ENCODE results near the gene RAB40B.

The RAB40B gene

GRCh38 chr17:82615084-82616020, 83.1 kb downstream of the RAB40B start:
- TF ChIP-seq, protein P1, sequence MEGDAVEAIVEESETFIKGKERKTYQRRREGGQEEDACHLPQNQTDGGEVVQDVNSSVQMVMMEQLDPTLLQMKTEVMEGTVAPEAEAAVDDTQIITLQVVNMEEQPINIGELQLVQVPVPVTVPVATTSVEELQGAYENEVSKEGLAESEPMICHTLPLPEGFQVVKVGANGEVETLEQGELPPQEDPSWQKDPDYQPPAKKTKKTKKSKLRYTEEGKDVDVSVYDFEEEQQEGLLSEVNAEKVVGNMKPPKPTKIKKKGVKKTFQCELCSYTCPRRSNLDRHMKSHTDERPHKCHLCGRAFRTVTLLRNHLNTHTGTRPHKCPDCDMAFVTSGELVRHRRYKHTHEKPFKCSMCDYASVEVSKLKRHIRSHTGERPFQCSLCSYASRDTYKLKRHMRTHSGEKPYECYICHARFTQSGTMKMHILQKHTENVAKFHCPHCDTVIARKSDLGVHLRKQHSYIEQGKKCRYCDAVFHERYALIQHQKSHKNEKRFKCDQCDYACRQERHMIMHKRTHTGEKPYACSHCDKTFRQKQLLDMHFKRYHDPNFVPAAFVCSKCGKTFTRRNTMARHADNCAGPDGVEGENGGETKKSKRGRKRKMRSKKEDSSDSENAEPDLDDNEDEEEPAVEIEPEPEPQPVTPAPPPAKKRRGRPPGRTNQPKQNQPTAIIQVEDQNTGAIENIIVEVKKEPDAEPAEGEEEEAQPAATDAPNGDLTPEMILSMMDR (conservative IDR thresholded peaks at IDR 0.05), result peak; percentile 32; the same call in 1 of the 2 replicates
- H3K27ac ChIP-seq, result no peak overlapping the region

DNA sequence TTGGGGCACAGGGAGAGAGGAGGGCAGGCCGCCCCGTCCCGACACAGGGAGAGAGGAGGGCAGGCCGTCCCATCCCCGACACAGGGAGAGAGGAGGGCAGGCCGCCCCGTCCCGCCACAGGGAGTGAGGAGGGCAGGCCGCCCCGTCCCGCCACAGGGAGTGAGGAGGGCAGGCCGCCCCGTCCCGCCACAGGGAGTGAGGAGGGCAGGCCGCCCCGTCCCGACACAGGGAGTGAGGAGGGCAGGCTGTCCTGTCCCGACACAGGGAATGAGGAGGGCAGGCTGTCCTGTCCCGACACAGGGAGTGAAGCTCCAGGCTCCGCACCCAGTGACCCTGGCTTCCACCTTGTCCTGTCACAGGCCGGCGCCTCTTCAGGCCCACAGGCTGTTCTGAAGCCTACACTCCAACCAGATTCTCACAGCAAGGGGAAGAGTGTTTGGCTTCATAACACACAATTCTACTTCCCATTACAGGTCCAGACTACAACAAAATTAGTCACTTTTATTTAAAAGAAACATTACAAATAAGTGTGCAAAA, 84.3 kb downstream of the RAB40B start:
- no peak overlapping the region for H3K27ac ChIP-seq
- TF ChIP-seq, protein P1 (conservative IDR thresholded peaks at IDR 0.05), result no peak

- TF ChIP-seq, protein P1 (conservative IDR thresholded peaks at IDR 0.05), result no peak
- no peak overlapping the region for H3K27ac ChIP-seq
These were observed 85.0 kb downstream of the RAB40B start for GRCh38 chr17:82613283-82614094.

- no peak overlapping the region for H3K27ac ChIP-seq
- TF ChIP-seq, protein P1 (conservative IDR thresholded peaks at IDR 0.05), result no peak
These were observed 87.1 kb downstream of the RAB40B start for GRCh38 chr17:82611140-82612058.

DNA sequence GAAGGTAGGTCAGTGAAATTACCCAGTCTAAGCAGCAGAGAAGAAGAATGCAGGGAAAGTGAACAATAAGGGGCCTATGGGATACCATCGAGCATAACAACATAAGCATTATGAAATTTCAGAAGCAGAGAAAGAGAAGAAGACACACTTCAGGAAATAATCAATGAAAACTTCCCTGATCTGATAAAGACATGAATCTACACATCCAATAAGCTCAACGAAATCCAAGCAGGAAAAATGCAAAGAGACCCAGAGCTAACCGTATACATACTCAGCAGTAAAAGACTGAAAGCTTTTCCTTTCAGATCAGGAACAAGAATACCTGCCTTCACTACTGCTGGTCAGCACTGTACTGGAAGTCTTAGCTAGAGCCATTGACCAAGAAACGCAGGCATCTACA, 88.8 kb downstream of the RAB40B start:
- TF ChIP-seq, protein P1 (conservative IDR thresholded peaks at IDR 0.05), result no peak
- H3K27ac ChIP-seq, result peak overlapping the region; percentile 19; the same call in 1 of the 2 replicates

- H3K27ac ChIP-seq, result no peak overlapping the region
- TF ChIP-seq, protein P1 (conservative IDR thresholded peaks at IDR 0.05), result no peak
These were observed 89.7 kb downstream of the RAB40B start for GRCh38 chr17:82608816-82609215.
